ENCODE results near the gene DUSP21. TPM values are rescaled to one million over a fixed set of nuclear protein-coding genes. Genes with fewer than 3 reads are reported as not detected.
"Not testable (repeated sequence)": the region's sequence is repeated elsewhere in the genome, so short reads cannot be mapped to it uniquely, and the experiment has no call there.

Gene DUSP21
- total RNA-seq, 1 experiment from 2014 or later, result not detected

DNA sequence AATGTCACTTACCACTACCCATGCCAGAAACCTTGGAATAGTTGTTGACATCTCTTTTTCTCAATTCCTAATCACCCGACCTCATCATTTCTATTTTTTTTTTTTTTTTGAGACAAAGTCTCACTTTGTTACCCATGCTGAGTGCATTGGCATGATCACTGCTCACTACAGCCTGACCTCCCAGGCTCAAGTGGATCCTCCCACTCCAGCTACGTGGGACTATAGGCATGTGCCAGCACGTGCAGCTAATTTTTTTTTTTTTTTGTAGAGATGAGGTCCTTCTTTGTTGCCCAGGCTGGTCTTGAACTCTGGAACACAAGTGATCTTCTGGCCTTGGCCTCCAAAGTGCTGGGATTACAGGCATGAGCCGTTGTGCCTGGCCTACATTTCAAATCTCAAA lies 41.1 kb downstream of the DUSP21 start:
- H3K9me3 Mint-ChIP-seq (ENCODE audit: low read depth, unreplicated experiment), result no peaks in the 10 kb centered on the region
- no TSS peak for BruUV-seq (replicated peaks)
- intact Hi-C loops (cut with micrococcal nuclease; ENCODE audit: unreplicated experiment), result no loop called here
- CTCF ChIA-PET, result no interaction called here
- no peak overlapping the region for H3K27ac Mint-ChIP-seq (ENCODE audit: unreplicated experiment)
- no peak for DNase-seq
- no peaks in the 10 kb centered on the region for H3K36me3 Mint-ChIP-seq (ENCODE audit: insufficient read depth, unreplicated experiment)
- TF ChIP-seq, protein P1, sequence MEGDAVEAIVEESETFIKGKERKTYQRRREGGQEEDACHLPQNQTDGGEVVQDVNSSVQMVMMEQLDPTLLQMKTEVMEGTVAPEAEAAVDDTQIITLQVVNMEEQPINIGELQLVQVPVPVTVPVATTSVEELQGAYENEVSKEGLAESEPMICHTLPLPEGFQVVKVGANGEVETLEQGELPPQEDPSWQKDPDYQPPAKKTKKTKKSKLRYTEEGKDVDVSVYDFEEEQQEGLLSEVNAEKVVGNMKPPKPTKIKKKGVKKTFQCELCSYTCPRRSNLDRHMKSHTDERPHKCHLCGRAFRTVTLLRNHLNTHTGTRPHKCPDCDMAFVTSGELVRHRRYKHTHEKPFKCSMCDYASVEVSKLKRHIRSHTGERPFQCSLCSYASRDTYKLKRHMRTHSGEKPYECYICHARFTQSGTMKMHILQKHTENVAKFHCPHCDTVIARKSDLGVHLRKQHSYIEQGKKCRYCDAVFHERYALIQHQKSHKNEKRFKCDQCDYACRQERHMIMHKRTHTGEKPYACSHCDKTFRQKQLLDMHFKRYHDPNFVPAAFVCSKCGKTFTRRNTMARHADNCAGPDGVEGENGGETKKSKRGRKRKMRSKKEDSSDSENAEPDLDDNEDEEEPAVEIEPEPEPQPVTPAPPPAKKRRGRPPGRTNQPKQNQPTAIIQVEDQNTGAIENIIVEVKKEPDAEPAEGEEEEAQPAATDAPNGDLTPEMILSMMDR (IDR thresholded peaks at IDR 0.05; ENCODE audit: unreplicated experiment), result no peak
- H3K4me1 Mint-ChIP-seq (ENCODE audit: low read depth, unreplicated experiment), result peaks cover 4% of the 10 kb centered on the region
- H3K27me3 Mint-ChIP-seq (ENCODE audit: unreplicated experiment), result no peaks in the 10 kb centered on the region
- no peak overlapping the region for H3K4me3 Mint-ChIP-seq (ENCODE audit: low read depth, unreplicated experiment)

GRCh38 chrX:44889824-44890223 lies 46.0 kb downstream of the DUSP21 start:
- intact Hi-C loops (cut with micrococcal nuclease; ENCODE audit: unreplicated experiment), result no loop called here
- H3K27me3 Mint-ChIP-seq (ENCODE audit: unreplicated experiment), result no peaks in the 10 kb centered on the region
- TF ChIP-seq, protein P1 (IDR thresholded peaks at IDR 0.05; ENCODE audit: unreplicated experiment), result no peak
- no peaks in the 10 kb centered on the region for H3K9me3 Mint-ChIP-seq (ENCODE audit: low read depth, unreplicated experiment)
- no TSS peak for BruUV-seq (replicated peaks)
- H3K4me1 Mint-ChIP-seq (ENCODE audit: low read depth, unreplicated experiment), result peaks cover 8% of the 10 kb centered on the region
- H3K36me3 Mint-ChIP-seq (ENCODE audit: insufficient read depth, unreplicated experiment), result peaks cover 4% of the 10 kb centered on the region
- CTCF ChIA-PET, result no interaction called here
- no peak overlapping the region for H3K4me3 Mint-ChIP-seq (ENCODE audit: low read depth, unreplicated experiment)
- H3K27ac Mint-ChIP-seq (ENCODE audit: unreplicated experiment), result no peak overlapping the region
- DNase-seq, result no peak

DNA sequence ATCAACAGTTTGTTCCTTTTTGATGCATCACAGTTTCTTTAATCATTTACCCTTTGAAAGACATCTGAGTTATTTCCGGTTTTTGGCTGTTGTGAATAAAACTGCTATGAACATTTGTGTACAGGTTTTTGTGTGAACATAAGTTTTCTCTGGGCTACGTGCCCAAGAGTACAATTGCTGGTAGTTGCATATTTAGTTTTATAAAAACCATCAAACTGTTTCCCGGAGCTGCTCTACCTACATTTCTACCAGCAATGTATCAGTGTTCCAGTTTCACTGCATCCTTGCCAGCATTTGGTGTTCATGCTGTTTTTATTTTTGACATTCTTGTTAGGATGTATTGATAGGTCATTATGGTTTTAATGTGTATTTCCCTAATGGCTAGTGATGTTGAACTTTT lies 46.4 kb downstream of the DUSP21 start:
- no TSS peak for BruUV-seq (replicated peaks)
- peaks cover 7% of the 10 kb centered on the region for H3K36me3 Mint-ChIP-seq (ENCODE audit: insufficient read depth, unreplicated experiment)
- CTCF ChIA-PET, result no interaction called here
- no peaks in the 10 kb centered on the region for H3K27me3 Mint-ChIP-seq (ENCODE audit: unreplicated experiment)
- no peaks in the 10 kb centered on the region for H3K9me3 Mint-ChIP-seq (ENCODE audit: low read depth, unreplicated experiment)
- intact Hi-C loops (cut with micrococcal nuclease; ENCODE audit: unreplicated experiment), result no loop called here
- no peak for DNase-seq
- H3K4me1 Mint-ChIP-seq (ENCODE audit: low read depth, unreplicated experiment), result peaks cover 10% of the 10 kb centered on the region
- TF ChIP-seq, protein P1 (IDR thresholded peaks at IDR 0.05; ENCODE audit: unreplicated experiment), result no peak
- H3K27ac Mint-ChIP-seq (ENCODE audit: unreplicated experiment), result no peak overlapping the region
- no peak overlapping the region for H3K4me3 Mint-ChIP-seq (ENCODE audit: low read depth, unreplicated experiment)

GRCh38 chrX:44890687-44891086 lies 46.9 kb downstream of the DUSP21 start:
- Mint-ChIP-seq H3K4me1 (ENCODE audit: low read depth, unreplicated experiment) (peaks cover 15% of the 10 kb centered on the region), H3K36me3 (ENCODE audit: insufficient read depth, unreplicated experiment) (peaks cover 11% of the 10 kb centered on the region)
- CTCF ChIA-PET; BruUV-seq (replicated peaks); H3K27me3 Mint-ChIP-seq (ENCODE audit: unreplicated experiment); H3K9me3 Mint-ChIP-seq (ENCODE audit: low read depth, unreplicated experiment); H3K27ac Mint-ChIP-seq (ENCODE audit: unreplicated experiment); intact Hi-C loops (cut with micrococcal nuclease; ENCODE audit: unreplicated experiment); H3K4me3 Mint-ChIP-seq (ENCODE audit: low read depth, unreplicated experiment); DNase-seq: not testable (repeated sequence)

GRCh38 chrX:44891642-44892041 lies 47.8 kb downstream of the DUSP21 start:
- Mint-ChIP-seq H3K4me3 (ENCODE audit: low read depth, unreplicated experiment) (no peak overlapping the region), H3K27me3 (ENCODE audit: unreplicated experiment) (no peaks in the 10 kb centered on the region), H3K36me3 (ENCODE audit: insufficient read depth, unreplicated experiment) (peaks cover 11% of the 10 kb centered on the region), H3K27ac (ENCODE audit: unreplicated experiment) (peak overlapping the region; percentile 44), H3K4me1 (ENCODE audit: low read depth, unreplicated experiment) (peaks cover 16% of the 10 kb centered on the region), H3K9me3 (ENCODE audit: low read depth, unreplicated experiment) (no peaks in the 10 kb centered on the region)
- DNase-seq, result no peak
- BruUV-seq (replicated peaks), result no TSS peak
- TF ChIP-seq, protein P1 (IDR thresholded peaks at IDR 0.05; ENCODE audit: unreplicated experiment), result no peak
- intact Hi-C loops (cut with micrococcal nuclease; ENCODE audit: unreplicated experiment), result no loop called here
- CTCF ChIA-PET, result no interaction called here

Other genes with a start within 250 kb of the DUSP21 start
- 40.4 and 42.8 TPM in 2 replicates for gene KDM6A, start 29.2 kb downstream of the DUSP21 start, total RNA-seq (2022)